ENCODE measurements around the gene ARL2BP.
"Not testable (repeated sequence)": the region's sequence is repeated elsewhere in the genome, so short reads cannot be mapped to it uniquely, and the experiment has no call there.

The ARL2BP gene

DNA sequence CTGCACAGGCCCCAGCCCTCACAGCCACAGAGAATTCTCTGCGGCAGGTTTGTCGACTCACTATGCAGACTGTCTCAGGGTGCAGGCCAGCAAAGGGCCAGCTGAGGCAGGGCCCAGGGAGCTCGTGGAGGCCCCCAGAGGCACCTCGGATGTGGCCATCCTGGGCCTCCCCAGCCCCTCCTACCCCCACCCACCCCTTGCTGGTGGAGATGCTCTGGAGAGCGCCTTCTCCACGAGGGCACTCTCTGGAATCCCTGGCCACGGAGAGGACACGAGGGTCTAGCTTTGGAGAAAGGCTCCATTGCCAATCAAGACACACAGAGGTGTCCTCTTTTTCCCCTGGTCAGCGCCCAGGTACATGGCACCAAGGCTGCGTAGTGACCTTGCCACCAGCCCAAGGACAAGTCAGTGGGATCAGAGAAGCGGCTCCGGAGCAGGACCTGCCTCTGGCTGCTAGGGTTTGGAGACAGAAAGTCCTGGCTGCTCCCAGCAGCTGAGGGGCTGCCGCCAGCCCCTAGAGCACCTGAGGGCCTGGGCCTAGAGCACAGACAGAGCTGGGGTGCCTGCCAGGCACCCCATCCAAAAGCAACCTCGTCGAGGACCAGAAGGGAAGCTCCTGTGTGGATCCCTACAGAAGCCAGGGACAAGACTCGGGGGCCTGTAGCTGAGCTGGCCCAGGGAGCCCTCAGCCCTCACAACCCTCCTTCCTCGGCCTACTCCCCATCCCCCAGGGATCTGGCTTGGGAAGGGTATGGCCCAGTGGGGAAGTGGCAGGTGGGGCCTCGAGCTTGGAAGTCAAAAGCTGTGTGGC lies 18.7 kb downstream of the ARL2BP start:
- no peak for DNase-seq

GRCh38 chr16:57264381-57264780 lies 19.3 kb downstream of the ARL2BP start:
- no peak for DNase-seq

DNA sequence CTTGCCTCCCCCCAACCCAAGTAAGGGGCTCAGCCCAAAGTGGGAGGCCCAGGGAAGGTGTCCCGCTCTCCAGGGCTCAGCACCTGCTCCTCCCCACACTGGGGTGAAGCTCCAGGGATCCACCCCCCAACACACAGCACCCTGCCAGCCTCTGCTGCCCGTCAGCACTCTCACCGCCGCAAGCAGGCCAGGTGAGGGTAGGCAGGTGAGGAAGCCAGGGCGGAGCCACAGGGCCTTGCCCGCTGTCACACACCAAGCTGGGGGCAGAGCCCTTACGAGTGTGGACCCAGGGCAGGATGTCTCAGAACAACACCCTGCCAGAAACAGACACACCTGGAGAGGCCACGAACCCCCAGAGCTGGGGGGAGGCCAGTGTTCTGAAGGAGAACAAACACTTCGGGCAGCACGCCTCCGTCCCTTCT lies 19.9 kb downstream of the ARL2BP start:
- DNase-seq, result no peak

DNA sequence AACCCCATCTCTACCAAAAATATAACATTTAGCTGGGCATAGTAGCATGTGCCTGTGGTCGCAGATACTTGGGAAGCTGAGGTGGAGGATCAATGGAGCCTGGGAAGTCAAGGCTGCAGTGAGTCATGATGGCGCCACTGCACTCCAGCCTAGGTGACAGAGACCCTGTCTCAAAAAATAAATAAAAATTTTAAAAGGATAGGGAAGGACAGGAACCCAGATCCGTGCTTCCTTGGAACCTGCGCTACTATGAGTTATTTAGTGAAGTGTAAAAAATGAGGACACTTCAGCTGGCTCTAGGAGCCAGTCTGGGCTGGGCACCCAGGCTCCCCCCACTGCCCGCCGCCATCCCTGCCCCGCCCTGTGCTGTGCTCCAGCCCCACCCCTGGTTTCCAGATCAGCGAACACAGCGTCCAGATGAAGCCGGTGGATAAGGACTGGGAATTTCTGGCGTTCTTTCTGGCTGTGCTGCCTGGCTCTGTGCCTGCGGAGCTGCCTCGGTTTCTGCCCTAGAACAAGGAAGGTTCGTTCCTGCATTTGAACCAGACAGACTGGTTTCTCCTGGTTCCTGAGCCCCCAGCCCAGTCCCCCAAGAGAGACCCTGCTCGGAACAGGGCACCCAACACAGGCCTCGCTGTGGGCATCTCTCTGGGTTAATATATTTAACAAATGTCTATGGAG lies 20.9 kb downstream of the ARL2BP start:
- peak in 31 of 51 donors; percentile 18 to 76 (median 56) for DNase-seq

DNA sequence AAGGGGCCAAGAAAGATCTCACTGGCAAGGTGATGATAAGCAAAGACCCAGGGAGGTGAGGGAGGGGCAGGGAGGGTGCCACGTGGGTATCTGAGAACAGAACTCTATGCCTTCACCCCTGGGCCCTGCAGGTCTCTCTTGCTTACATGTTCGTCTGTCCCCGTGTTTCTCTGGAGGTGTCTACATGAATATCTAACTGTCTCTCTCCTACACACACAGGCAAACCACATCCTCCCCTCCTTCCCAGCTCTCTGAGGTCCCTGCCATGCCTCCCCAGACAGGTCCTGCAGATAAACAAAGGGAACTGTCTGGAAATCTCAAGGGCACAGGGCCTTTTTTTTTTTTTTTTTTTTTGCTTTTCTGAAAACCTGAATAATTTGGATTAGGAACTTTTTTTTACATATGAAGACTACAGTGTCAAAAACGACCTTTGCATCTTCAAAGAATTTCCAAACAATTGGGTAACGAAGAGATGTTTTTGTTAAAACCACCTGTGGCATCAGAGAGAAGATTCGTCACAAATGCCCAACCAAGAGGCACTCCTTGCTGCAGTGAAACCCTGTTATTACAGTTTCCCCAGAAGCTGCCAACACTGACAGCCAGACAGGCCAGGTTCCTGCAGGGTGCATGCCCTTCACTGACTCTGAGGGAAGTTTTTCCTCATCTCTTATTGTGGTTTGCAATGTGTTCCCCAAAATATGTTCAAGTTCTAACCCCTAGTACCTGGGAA lies 21.6 kb downstream of the ARL2BP start:
- DNase-seq, result no peak

DNA sequence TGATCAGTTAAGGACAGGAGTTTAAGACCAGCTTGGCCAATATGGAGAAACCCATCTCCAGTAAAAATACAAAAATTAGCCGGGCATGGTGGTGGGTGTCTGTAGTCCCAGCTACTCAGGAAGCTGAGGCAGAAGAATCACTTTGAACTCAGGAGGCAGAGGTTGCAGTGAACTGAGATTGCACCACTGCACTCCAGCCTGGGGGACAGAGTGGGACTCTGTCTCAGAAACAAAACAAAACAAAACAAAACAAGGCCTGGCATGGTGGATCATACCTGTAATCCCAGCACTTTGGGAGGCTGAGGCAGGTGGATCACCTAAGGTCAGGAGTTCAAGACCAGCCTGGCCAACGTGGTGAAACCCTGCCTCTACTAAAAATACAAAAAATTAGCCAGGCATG lies 22.3 kb downstream of the ARL2BP start:
- DNase-seq, result not testable (repeated sequence)

DNA sequence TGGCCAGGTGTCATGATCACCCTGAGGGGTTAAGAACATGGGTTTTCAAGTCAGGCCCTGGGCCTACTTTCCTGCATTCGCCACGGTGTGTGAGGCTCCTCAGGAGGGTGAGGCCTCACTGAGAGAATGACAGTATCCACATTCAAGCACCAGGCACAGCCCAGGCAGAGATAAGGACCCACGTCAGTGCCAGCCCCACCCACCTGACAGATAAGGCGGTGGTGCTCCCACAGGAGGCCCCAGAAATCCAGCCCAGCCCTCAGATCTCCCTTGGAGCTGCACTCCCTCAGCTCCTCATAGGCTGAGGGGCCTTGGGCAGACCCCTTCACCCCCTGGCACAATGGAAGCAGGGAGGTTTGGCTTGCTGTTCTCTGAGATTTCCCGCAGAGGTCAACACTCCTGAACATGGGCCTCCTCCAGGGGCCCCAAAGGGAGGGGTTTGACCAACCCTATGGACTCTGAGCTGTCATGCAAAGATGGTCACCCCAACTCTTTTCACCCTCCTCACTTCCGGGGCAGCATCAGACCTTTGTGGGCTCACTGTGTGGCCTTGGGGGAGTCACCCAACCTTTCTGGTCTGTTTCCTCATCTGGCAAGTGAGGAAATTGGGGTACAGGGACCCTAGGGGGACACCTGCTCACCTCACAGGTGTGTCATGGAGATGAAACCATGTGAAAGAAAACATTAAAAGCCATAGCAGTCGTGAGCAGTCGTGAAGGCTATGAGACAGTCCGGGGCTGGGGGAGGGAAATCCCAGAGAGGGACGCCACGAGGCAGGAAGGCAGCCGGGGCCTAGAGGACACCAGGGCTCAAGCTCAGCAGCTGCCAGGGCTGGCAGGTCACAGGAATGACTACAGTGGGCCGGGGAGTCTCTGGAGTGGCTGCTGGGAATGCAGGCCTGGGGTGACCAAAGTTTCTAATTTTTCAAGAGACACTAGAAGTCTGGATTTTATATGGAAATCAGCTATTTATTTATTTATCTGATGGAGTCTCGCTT lies 24.0 kb downstream of the ARL2BP start:
- no peak for DNase-seq

- peak in 39 of 51 donors; percentile 41 to 94 (median 78) for DNase-seq
Observed at GRCh38 chr16:57270221-57271062, 25.4 kb downstream of the ARL2BP start.

DNA sequence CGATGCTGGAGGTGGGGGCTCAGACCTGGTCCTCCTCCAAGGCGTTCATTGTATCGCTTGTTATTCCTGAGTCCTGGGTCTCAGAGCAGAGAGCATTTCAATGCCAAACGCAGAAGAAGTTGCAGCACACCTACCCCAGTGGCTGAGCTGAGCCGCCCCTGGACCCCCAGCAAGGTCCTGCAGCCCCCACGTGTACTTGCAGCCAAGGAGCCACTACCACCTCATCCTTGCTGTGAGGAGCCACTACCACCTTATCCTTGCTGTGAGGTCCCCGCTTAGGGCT lies 25.9 kb downstream of the ARL2BP start:
- DNase-seq, result no peak

GRCh38 chr16:57271867-57272495 lies 26.9 kb downstream of the ARL2BP start:
- DNase-seq, result no peak

GRCh38 chr16:57273359-57273758 lies 28.3 kb downstream of the ARL2BP start:
- DNase-seq, result no peak

DNA sequence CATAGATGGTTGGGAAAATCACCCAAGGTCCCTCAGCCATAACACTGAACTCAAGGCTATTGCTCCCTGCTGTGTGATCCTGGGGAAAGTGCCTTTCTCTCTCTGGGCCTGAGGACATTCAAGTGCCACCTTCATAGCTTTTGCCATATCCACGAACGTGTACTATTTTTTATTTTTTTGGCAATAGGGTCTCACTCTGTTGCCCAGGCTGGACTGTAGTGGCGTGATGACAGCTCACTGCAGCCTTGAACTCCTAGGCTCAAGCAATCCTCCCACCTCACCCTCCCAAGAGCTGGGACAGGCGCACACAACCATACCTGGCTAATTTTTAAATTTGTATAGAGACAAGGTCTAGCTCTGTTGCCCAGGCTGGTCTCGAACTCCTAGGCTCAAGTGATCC lies 28.8 kb downstream of the ARL2BP start:
- DNase-seq, result no peak

GRCh38 chr16:57275946-57276345 lies 30.9 kb downstream of the ARL2BP start:
- not testable (repeated sequence) for DNase-seq

DNA sequence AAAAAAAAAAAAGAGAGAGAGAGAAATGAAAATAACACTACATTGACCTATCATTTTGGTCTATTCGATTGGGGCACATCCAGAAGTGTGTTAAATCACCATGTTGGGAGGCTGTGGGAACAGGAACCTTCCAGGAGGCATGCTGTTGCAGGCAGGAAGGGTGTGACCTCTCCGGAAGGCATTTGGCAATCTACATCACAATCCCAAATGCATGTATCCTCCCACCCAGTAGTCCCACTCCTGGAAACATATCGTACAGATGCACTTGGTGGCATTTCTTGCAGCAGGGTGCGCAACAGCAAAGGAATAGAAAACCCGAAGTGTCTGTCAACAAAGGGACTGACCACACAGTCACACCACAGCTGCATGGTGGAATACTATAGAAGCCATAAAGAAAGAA lies 31.5 kb downstream of the ARL2BP start:
- DNase-seq, result peak in 1 of 51 donors; percentile 25

DNA sequence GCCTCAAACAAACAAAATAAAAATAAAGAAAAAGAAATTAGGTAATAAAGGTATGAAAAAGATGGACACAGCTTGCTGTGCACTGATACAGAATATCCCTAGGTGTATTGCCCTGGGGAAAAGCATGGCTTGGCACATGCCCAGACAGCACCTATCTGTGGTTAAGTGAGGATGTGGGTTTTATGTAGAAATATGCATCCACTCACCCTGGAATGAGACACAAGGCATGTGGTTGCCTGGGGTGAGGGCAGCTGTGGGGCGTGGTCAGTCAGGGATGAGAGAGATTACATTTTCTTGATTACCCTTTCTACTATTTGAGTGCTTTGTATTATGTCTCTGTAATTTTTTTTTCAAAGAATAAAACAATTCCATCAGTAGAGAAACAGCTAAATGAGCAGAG lies 32.5 kb downstream of the ARL2BP start:
- DNase-seq, result no peak

GRCh38 chr16:57278494-57278893 lies 33.4 kb downstream of the ARL2BP start:
- DNase-seq, result peak in 17 of 51 donors; percentile 17 to 63 (median 48)

- no peak for DNase-seq
Observed at GRCh38 chr16:57279780-57280638, 35.0 kb downstream of the ARL2BP start.

- DNase-seq, result no peak
Observed at GRCh38 chr16:57281791-57282190, 36.7 kb downstream of the ARL2BP start.
